Measurements from ENCODE around the gene WDR13.

- TF ChIP-seq CTCF (conservative IDR thresholded peaks at IDR 0.05) = no peak
- TF ChIP-seq ZFX (IDR thresholded peaks at IDR 0.05) = no peak
These were observed 36.6 kb upstream of the WDR13 start for GRCh38 chrX:48560681-48561080.
